PFSK-1 (cell line): ENCODE data around the gene ASCL1.

Source experiments
- FOXP2 ChIP-seq: optimal IDR thresholded peaks from 2 replicates; pipeline ENCODE3; 2011; ENCODE audit warnings: borderline replicate concordance, control low read depth, inconsistent platforms; ENCODE audit not compliant: insufficient read depth; ENCODE audit errors: extremely low read length, extremely low read depth
- POLR2AphosphoS5 ChIP-seq: IDR thresholded peaks from 2 replicates; pipeline ENCODE4 v1.6.1; 2012; ENCODE audit warnings: low read depth, mild to moderate bottlenecking, control low read depth, low read length, moderate library complexity
- SIN3A ChIP-seq: IDR thresholded peaks from 2 replicates; pipeline ENCODE4 v1.6.1; 2012; ENCODE audit warnings: mild to moderate bottlenecking, low read length, moderate library complexity, borderline replicate concordance; ENCODE audit not compliant: insufficient read depth
- TAF1 ChIP-seq: IDR thresholded peaks from 2 replicates; pipeline ENCODE4 v1.6.1; 2012; ENCODE audit warnings: low read length, control low read depth, borderline replicate concordance; ENCODE audit not compliant: insufficient read depth
- TF ChIP-seq, protein P1 (sequence below), 2 experiments: IDR thresholded peaks; 2 replicates each; pipeline versions ENCODE4 v1.6.1 to v1.8.0; 2011 to 2012; ENCODE audit warnings: low read depth in 2 of 2, low read length in 2 of 2, control low read depth in 1 of 2, inconsistent platforms in 1 of 2, mild to moderate bottlenecking in 1 of 2, moderate library complexity in 1 of 2; ENCODE audit not compliant: insufficient read depth in 1 of 2

DNA sequence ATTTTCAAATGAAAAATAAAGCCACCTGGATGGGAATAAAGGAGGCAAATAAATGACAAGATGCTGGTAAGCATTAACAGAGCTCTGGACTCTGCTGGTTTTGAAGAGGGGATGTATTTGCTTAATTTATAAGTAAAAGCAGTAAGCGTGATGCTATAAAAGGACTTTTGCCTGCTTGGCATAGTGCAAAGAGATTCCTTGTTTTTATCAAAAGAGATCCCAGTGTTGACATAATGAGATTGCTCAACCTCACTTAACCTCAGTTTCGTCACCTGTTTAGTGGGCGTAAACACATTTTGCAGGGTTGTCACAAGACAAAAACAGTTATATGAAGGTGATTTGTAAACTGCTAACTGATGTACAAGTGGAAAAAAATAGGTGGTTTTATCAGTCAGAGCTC is 13.8 kb downstream of the ASCL1 start:
- no peak for TF ChIP-seq FOXP2
- TF ChIP-seq, protein P1, sequence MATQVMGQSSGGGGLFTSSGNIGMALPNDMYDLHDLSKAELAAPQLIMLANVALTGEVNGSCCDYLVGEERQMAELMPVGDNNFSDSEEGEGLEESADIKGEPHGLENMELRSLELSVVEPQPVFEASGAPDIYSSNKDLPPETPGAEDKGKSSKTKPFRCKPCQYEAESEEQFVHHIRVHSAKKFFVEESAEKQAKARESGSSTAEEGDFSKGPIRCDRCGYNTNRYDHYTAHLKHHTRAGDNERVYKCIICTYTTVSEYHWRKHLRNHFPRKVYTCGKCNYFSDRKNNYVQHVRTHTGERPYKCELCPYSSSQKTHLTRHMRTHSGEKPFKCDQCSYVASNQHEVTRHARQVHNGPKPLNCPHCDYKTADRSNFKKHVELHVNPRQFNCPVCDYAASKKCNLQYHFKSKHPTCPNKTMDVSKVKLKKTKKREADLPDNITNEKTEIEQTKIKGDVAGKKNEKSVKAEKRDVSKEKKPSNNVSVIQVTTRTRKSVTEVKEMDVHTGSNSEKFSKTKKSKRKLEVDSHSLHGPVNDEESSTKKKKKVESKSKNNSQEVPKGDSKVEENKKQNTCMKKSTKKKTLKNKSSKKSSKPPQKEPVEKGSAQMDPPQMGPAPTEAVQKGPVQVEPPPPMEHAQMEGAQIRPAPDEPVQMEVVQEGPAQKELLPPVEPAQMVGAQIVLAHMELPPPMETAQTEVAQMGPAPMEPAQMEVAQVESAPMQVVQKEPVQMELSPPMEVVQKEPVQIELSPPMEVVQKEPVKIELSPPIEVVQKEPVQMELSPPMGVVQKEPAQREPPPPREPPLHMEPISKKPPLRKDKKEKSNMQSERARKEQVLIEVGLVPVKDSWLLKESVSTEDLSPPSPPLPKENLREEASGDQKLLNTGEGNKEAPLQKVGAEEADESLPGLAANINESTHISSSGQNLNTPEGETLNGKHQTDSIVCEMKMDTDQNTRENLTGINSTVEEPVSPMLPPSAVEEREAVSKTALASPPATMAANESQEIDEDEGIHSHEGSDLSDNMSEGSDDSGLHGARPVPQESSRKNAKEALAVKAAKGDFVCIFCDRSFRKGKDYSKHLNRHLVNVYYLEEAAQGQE (IDR thresholded peaks at IDR 0.05; ENCODE audit: insufficient read depth in 1 of 2, low read depth in 2 of 2, low read length in 2 of 2) = no peak
- TF ChIP-seq TAF1 = no peak
- TF ChIP-seq SIN3A = no peak
- no peak for TF ChIP-seq POLR2AphosphoS5
